Natural killer cell (primary cell): ENCODE results near the gene SLC12A4. TPM values are rescaled to one million over a fixed set of nuclear protein-coding genes. Genes with fewer than 3 reads are reported as not detected.

Source experiments
- ATAC-seq, 3 donors: fragments of 150-1000 bp in 2 of 3; fragments of 200-7000 bp in 1 of 3; cut with Tn5 transposase; 1 replicate in 1 of 3; 2 replicates in 2 of 3; pipeline ENCODE4 v1.10.0; 2021; ENCODE audit warnings: mild to moderate bottlenecking in 2 of 3, moderate library complexity in 2 of 3
- DNase-seq, 2 donors: peaks; one replicate each; pipeline versions ENCODE4 v3.0.0 to v3.0.0-alpha.2; 2013 to 2021; ENCODE audit warnings: mixed read lengths in 1 of 2
- H3K27ac ChIP-seq: one replicate; pipeline ENCODE4 v1.5.1; 2013; ENCODE audit warnings: mild to moderate bottlenecking, low read length
- H3K27me3 ChIP-seq: one replicate; pipeline ENCODE4 v1.6.1; 2013; ENCODE audit warnings: low read length; ENCODE audit not compliant: control insufficient read depth, insufficient read depth
- H3K36me3 ChIP-seq: one replicate; pipeline ENCODE4 v1.6.1; 2013; ENCODE audit warnings: low read length; ENCODE audit not compliant: control insufficient read depth, insufficient read depth
- H3K4me1 ChIP-seq: one replicate; pipeline ENCODE4 v1.6.1; 2013; ENCODE audit warnings: low read length; ENCODE audit not compliant: control insufficient read depth, insufficient read depth
- H3K4me3 ChIP-seq: one replicate; pipeline ENCODE4 v1.5.1; 2013; ENCODE audit warnings: low read length
- H3K9me3 ChIP-seq: one replicate; pipeline ENCODE4 v1.6.1; 2013; ENCODE audit warnings: low read length; ENCODE audit not compliant: control insufficient read depth, insufficient read depth
- H3K27ac Mint-ChIP-seq, 2 donors: one replicate each; pipeline ENCODE4 v1.8.0; 2022; ENCODE audit warnings: mild to moderate bottlenecking in 2 of 2, mixed read lengths in 2 of 2, moderate library complexity in 1 of 2
- H3K27me3 Mint-ChIP-seq, 2 donors: one replicate each; pipeline ENCODE4 v1.8.0; 2022; ENCODE audit warnings: low read depth in 2 of 2, mixed read lengths in 2 of 2
- H3K36me3 Mint-ChIP-seq: one replicate; pipeline ENCODE4 v1.8.0; 2022; ENCODE audit warnings: mixed read lengths
- H3K4me1 Mint-ChIP-seq, 2 donors: one replicate each; pipeline ENCODE4 v1.8.0; 2022; ENCODE audit warnings: mixed read lengths in 2 of 2
- H3K4me3 Mint-ChIP-seq: one replicate; pipeline ENCODE4 v1.8.0; 2022; ENCODE audit warnings: mild to moderate bottlenecking, moderate library complexity, mixed read lengths
- H3K9me3 Mint-ChIP-seq, 2 donors: one replicate each; pipeline ENCODE4 v1.8.0; 2022; ENCODE audit warnings: mixed read lengths in 2 of 2
- CTCF ChIP-seq: fragments of 200-600 bp; IDR thresholded peaks from one replicate; pipeline ENCODE4 v1.8.0; 2022; ENCODE audit warnings: antibody characterized with exemption
- WGBS: methylation state at CpG from one replicate; pipeline ENCODE4 v1.1.7; 2013; ENCODE audit warnings: missing lambda C conversion rate; ENCODE audit not compliant: insufficient coverage; 5-methylcytosine and 5-hydroxymethylcytosine counted together
- intact Hi-C: fragments of 100-400 bp; cut with micrococcal nuclease; formaldehyde crosslinking; loops from one replicate; pipeline ENCODE4 v1.14.2; 2022
- total RNA-seq, 4 donors: library from RNA; stranded (reverse); fragments of 120-200 nt in 1 of 4; gene quantifications; one replicate each; pipeline versions ENCODE4 v1.2.3 to v1.2.4, GENCODE V29; 2013 to 2022

The SLC12A4 gene
- total RNA-seq, 3 donors from 2014 or later (not counting 1 experiment from before 2014, with no cell fraction given): 30.0 to 47.0 (median 30.5) TPM

GRCh38 chr16:67893743-67894399 is 74.6 kb downstream of the SLC12A4 start:
- WGBS: 40% methylated on average over 14 of the region's 14 CpGs
- DNase-seq: peak in 1 of 2 donors; percentile 37
- Histone ChIP-seq H3K27ac (peak overlapping the region; percentile 83), H3K36me3 (no peaks in the 10 kb centered on the region), H3K9me3 (no peaks in the 10 kb centered on the region), H3K27me3 (no peaks in the 10 kb centered on the region), H3K4me3 (peak overlapping the region; percentile 65), H3K4me1 (peaks cover 17% of the 10 kb centered on the region)
- intact Hi-C loops: loop anchor here (1.0 to 2.0 kb wide), 3 partner anchors 21 to 48 kb away; partner anchors contain the start of genes EDC4, NUTF2 and PSMB10
- no peak for ATAC-seq
- Mint-ChIP-seq H3K9me3 (no peaks in the 10 kb centered on the region), H3K27me3 (no peaks in the 10 kb centered on the region), H3K4me1 (peaks cover 28 to 31% of the 10 kb centered on the region in 2 donors), H3K36me3 (no peaks in the 10 kb centered on the region), H3K27ac (peak overlapping the region; percentile 91 to 95), H3K4me3 (peak overlapping the region; percentile 96)
- no peak for TF ChIP-seq CTCF

Other genes with a start within 250 kb of the SLC12A4 start
- 10 to 100 TPM in 1 of 3 donors, 1 to 10 TPM in 2; 6.5 to 10.9 (median 8.3) TPM for gene GFOD2, start 249.3 kb downstream of the SLC12A4 start, total RNA-seq
- 10 to 100 TPM; 20.9 to 25.8 (median 24.5) TPM for gene RANBP10, start 162.1 kb downstream of the SLC12A4 start, total RNA-seq
- under 1 TPM in 2 of 3 donors, not detected in 1; 0.15 to 0.68 TPM for gene TSNAXIP1, start 161.7 kb downstream of the SLC12A4 start, total RNA-seq
- 10 to 100 TPM; 25.5 to 35.8 (median 30.3) TPM for gene THAP11, start 126.3 kb downstream of the SLC12A4 start, total RNA-seq
- gene NUTF2, start 121.7 kb downstream of the SLC12A4 start, total RNA-seq: 10 to 100 TPM; 43.2 to 47.1 (median 43.3) TPM
- gene CENPT, start 120.9 kb downstream of the SLC12A4 start, total RNA-seq: 10 to 100 TPM; 68.6 to 81.3 (median 78.9) TPM
- 100 to 1,000 TPM in 2 of 3 donors, 10 to 100 TPM in 1; 91.9 to 111 (median 105) TPM for gene EDC4, start 95.6 kb downstream of the SLC12A4 start, total RNA-seq
- gene NRN1L, start 83.8 kb downstream of the SLC12A4 start, total RNA-seq: 1 to 10 TPM in 1 of 3 donors, under 1 TPM in 1, not detected in 1; 0.70 to 1.3 TPM
- 10 to 100 TPM; 16.8 to 24.7 (median 19.5) TPM for gene PSKH1, start 75.4 kb downstream of the SLC12A4 start, total RNA-seq
- gene CTRL, start 36.8 kb downstream of the SLC12A4 start, total RNA-seq: 10 to 100 TPM; 14.3 to 17.2 (median 15.0) TPM
- gene PSMB10, start 31.8 kb downstream of the SLC12A4 start, total RNA-seq: 100 to 1,000 TPM; 237 to 247 (median 243) TPM
- 10 to 100 TPM in 2 of 3 donors, 1 to 10 TPM in 1; 7.1 to 12.4 (median 11.5) TPM for gene LCAT, start 24.5 kb downstream of the SLC12A4 start, total RNA-seq
- gene DPEP3, start 11.9 kb upstream of the SLC12A4 start, total RNA-seq: under 1 TPM; 0.53 to 1.00 (median 0.96) TPM
- 10 to 100 TPM; 47.2 to 64.1 (median 61.8) TPM for gene DPEP2, start 30.8 kb upstream of the SLC12A4 start, total RNA-seq
- gene DPEP2NB, start 47.3 kb upstream of the SLC12A4 start, total RNA-seq: not detected
- 10 to 100 TPM; 17.4 to 19.0 (median 17.9) TPM for gene DDX28, start 54.6 kb upstream of the SLC12A4 start, total RNA-seq
- 10 to 100 TPM; 21.6 to 24.2 (median 22.7) TPM for gene DUS2, start 54.6 kb upstream of the SLC12A4 start, total RNA-seq
- gene NFATC3, start 116.7 kb upstream of the SLC12A4 start, total RNA-seq: 100 to 1,000 TPM; 241 to 282 (median 263) TPM